GM21381 (cell line): ENCODE results near the gene PEDS1.
"Not testable (repeated sequence)": the region's sequence is repeated elsewhere in the genome, so short reads cannot be mapped to it uniquely, and the experiment has no call there.

Experiments
- ATAC-seq: cut with Tn5 transposase; IDR thresholded peaks from one replicate; pipeline ENCODE4 v1.9.1; 2021; ENCODE audit warnings: mild to moderate bottlenecking, moderate library complexity; ENCODE audit not compliant: unreplicated experiment

PEDS1 gene

GRCh38 chr20:50190251-50191064, 36.9 kb upstream of the PEDS1 start, which contains the start of gene CEBPB:
TSS of gene CEBPB (plus strand) at chr20:50190830. CDS start at chr20:50191034, 204 bp downstream.
- peak; percentile 42 for ATAC-seq

GRCh38 chr20:50189681-50190250, 36.2 kb upstream of the PEDS1 start:
- no peak for ATAC-seq

- no peak for ATAC-seq
These were observed 35.6 kb upstream of the PEDS1 start for GRCh38 chr20:50188879-50189680.

- no peak for ATAC-seq
These were observed 34.8 kb upstream of the PEDS1 start for GRCh38 chr20:50188287-50188688.

GRCh38 chr20:50187403-50188051, 34.0 kb upstream of the PEDS1 start:
- ATAC-seq = no peak

- ATAC-seq = no peak
These were observed 33.5 kb upstream of the PEDS1 start for GRCh38 chr20:50186987-50187402.

GRCh38 chr20:50186151-50186885, 32.8 kb upstream of the PEDS1 start:
- no peak for ATAC-seq

- no peak for ATAC-seq
These were observed 31.9 kb upstream of the PEDS1 start for GRCh38 chr20:50185426-50185825.

- no peak for ATAC-seq
These were observed 28.8 kb upstream of the PEDS1 start for GRCh38 chr20:50182346-50182745.

- ATAC-seq = no peak
These were observed 27.8 kb upstream of the PEDS1 start for GRCh38 chr20:50181344-50181743.

- not testable (repeated sequence) for ATAC-seq
These were observed 25.1 kb upstream of the PEDS1 start for GRCh38 chr20:50178672-50179071.

- no peak for ATAC-seq
These were observed 22.7 kb upstream of the PEDS1 start for GRCh38 chr20:50175938-50176933.

- no peak for ATAC-seq
These were observed 20.9 kb upstream of the PEDS1 start for GRCh38 chr20:50174456-50174855.

GRCh38 chr20:50172347-50173013, 19.0 kb upstream of the PEDS1 start:
- no peak for ATAC-seq

GRCh38 chr20:50170549-50171220, 17.2 kb upstream of the PEDS1 start:
- no peak for ATAC-seq

- ATAC-seq = no peak
These were observed 15.9 kb upstream of the PEDS1 start for GRCh38 chr20:50169329-50169823.

GRCh38 chr20:50165684-50166554, 12.4 kb upstream of the PEDS1 start:
- ATAC-seq = peak; percentile 80
